ENCODE data around the gene STRA6.

The STRA6 gene

GRCh38 chr15:74133694-74134386 is 68.7 kb downstream of the STRA6 start:
- Histone ChIP-seq H3K9me3 (ENCODE audit: control insufficient read depth, insufficient read depth, low read length) (no peaks in the 10 kb centered on the region; the same call in 1 of the 2 replicates), H3K36me3 (ENCODE audit: insufficient read depth, low read length) (no peaks in the 10 kb centered on the region), H3K4me1 (ENCODE audit: insufficient read depth, low read length) (peaks cover 10% of the 10 kb centered on the region)

GRCh38 chr15:74132681-74133651 is 69.6 kb downstream of the STRA6 start:
- H3K4me1 ChIP-seq (ENCODE audit: insufficient read depth, low read length), result peaks cover 10% of the 10 kb centered on the region
- H3K36me3 ChIP-seq (ENCODE audit: insufficient read depth, low read length), result no peaks in the 10 kb centered on the region
- H3K9me3 ChIP-seq (ENCODE audit: control insufficient read depth, insufficient read depth, low read length), result no peaks in the 10 kb centered on the region; the same call in 1 of the 2 replicates
- peak overlapping the region; percentile 14; the same call in 1 of the 2 replicates for H3K9ac ChIP-seq (ENCODE audit: low read depth, low read length)

More at GRCh38 chr15:74133694-74134386, 68.7 kb downstream of the STRA6 start:
- peak overlapping the region; percentile 12; the same call in 1 of the 2 replicates for H3K9ac ChIP-seq (ENCODE audit: low read depth, low read length)

- Histone ChIP-seq H3K9ac (ENCODE audit: low read depth, low read length) (no peak overlapping the region), H3K36me3 (ENCODE audit: insufficient read depth, low read length) (no peaks in the 10 kb centered on the region), H3K9me3 (ENCODE audit: control insufficient read depth, insufficient read depth, low read length) (no peaks in the 10 kb centered on the region; the same call in 1 of the 2 replicates), H3K4me1 (ENCODE audit: insufficient read depth, low read length) (peaks cover 4% of the 10 kb centered on the region; the same call in 1 of the 2 replicates)
Measured at GRCh38 chr15:74131628-74132413, 70.8 kb downstream of the STRA6 start.

GRCh38 chr15:74130849-74131627 is 71.5 kb downstream of the STRA6 start:
- peaks cover 4% of the 10 kb centered on the region; the same call in 1 of the 2 replicates for H3K4me1 ChIP-seq (ENCODE audit: insufficient read depth, low read length)
- H3K9ac ChIP-seq (ENCODE audit: low read depth, low read length), result peak overlapping the region; percentile 29; the same call in 1 of the 2 replicates
- H3K9me3 ChIP-seq (ENCODE audit: control insufficient read depth, insufficient read depth, low read length), result no peaks in the 10 kb centered on the region; the same call in 1 of the 2 replicates
- H3K36me3 ChIP-seq (ENCODE audit: insufficient read depth, low read length), result no peaks in the 10 kb centered on the region

GRCh38 chr15:74130155-74130848 is 72.3 kb downstream of the STRA6 start, which contains the start of gene ISLR2:
ISLR2 (plus strand) TSS chr15:74130586; CDS start chr15:74132755, 2,169 bp downstream.
- Histone ChIP-seq H3K4me1 (ENCODE audit: insufficient read depth, low read length) (peaks cover 4% of the 10 kb centered on the region; the same call in 1 of the 2 replicates), H3K9ac (ENCODE audit: low read depth, low read length) (peak within 1 kb of the TSS; percentile 57), H3K9me3 (ENCODE audit: control insufficient read depth, insufficient read depth, low read length) (no peaks in the 10 kb centered on the region; the same call in 1 of the 2 replicates), H3K36me3 (ENCODE audit: insufficient read depth, low read length) (no peaks in the 10 kb centered on the region)

GRCh38 chr15:74129586-74130154 is 72.9 kb downstream of the STRA6 start:
- H3K36me3 ChIP-seq (ENCODE audit: insufficient read depth, low read length), result no peaks in the 10 kb centered on the region
- H3K9ac ChIP-seq (ENCODE audit: low read depth, low read length), result peak overlapping the region; percentile 57
- no peaks in the 10 kb centered on the region; the same call in 1 of the 2 replicates for H3K9me3 ChIP-seq (ENCODE audit: control insufficient read depth, insufficient read depth, low read length)
- H3K4me1 ChIP-seq (ENCODE audit: insufficient read depth, low read length), result peaks cover 4% of the 10 kb centered on the region; the same call in 1 of the 2 replicates
